ENCODE results near the gene KCNMA1.

- TF ChIP-seq POLR2A (IDR thresholded peaks at IDR 0.05; ENCODE audit: extremely low read depth, insufficient read length) (no peak), CTCF (IDR thresholded peaks at IDR 0.05; ENCODE audit: low read depth, low read length) (no peak)
Observed at GRCh38 chr10:77541944-77542343, 95.7 kb downstream of the KCNMA1 start.

Measured in NB4 (cell line).